Kidney (tissue), 14 donors: ENCODE results near the gene CPAMD8. TPM values are rescaled to one million over a fixed set of nuclear protein-coding genes. Genes with fewer than 3 reads are reported as not detected.

Source experiments
- DNase-seq, 5 donors: peaks; one replicate each; pipeline ENCODE4 v3.0.0-alpha.2; 2013 to 2020
- FAIRE-seq: peaks from 2 replicates; lab custom pipeline; 2012; peaks lifted over from hg19 to GRCh38; lab: Jason Lieb, UNC
- H3K27ac ChIP-seq, 2 donors: one replicate each; pipeline ENCODE4 v1.7.0; 2013; ENCODE audit warnings: low read depth in 2 of 2, low read length in 2 of 2, inconsistent platforms in 1 of 2
- H3K27me3 ChIP-seq: one replicate; pipeline ENCODE4 v1.7.1; 2013; ENCODE audit warnings: low read length, inconsistent platforms; ENCODE audit not compliant: control insufficient read depth, insufficient read depth
- H3K36me3 ChIP-seq, 3 donors: one replicate each; pipeline versions ENCODE4 v1.7.0 to v1.7.1; 2013; ENCODE audit warnings: low read length in 3 of 3, control low read depth in 1 of 3, inconsistent platforms in 1 of 3; ENCODE audit not compliant: insufficient read depth in 3 of 3, control insufficient read depth in 2 of 3
- H3K4me1 ChIP-seq, 3 donors: one replicate each; pipeline versions ENCODE4 v1.7.0 to v1.7.1; 2013; ENCODE audit warnings: low read length in 3 of 3, inconsistent platforms in 1 of 3, low read depth in 1 of 3; ENCODE audit not compliant: control insufficient read depth in 2 of 3, insufficient read depth in 2 of 3
- H3K4me3 ChIP-seq, 3 donors: one replicate each; pipeline versions ENCODE4 v1.7.0 to v1.8.1; 2013; ENCODE audit warnings: low read length in 3 of 3, control low read depth in 1 of 3, inconsistent platforms in 1 of 3
- H3K9ac ChIP-seq, 3 donors: one replicate each; pipeline versions ENCODE4 v1.7.0 to v1.7.1; 2013; ENCODE audit warnings: low read length in 3 of 3, control low read depth in 1 of 3, inconsistent platforms in 1 of 3
- H3K9me3 ChIP-seq, 3 donors: one replicate each; pipeline versions ENCODE4 v1.7.0 to v1.7.1; 2013; ENCODE audit warnings: low read length in 3 of 3, control low read depth in 1 of 3, inconsistent platforms in 1 of 3; ENCODE audit not compliant: control insufficient read depth in 2 of 3, insufficient read depth in 1 of 3
- intact Hi-C: fragments of 100-400 bp; cut with DNase I; formaldehyde crosslinking; loops from one replicate; pipeline ENCODE4 v1.11.1; 2022
- polyA plus RNA-seq: library from polyadenylated mRNA; stranded (reverse); fragments of 350-450 nt; fragmentation: Illumina TruSeq; extraction: RNeasy Lipid Tissue Mini Kit (QIAGEN cat#74804); gene quantifications from one replicate; pipeline ENCODE4 v1.2.3, GENCODE V29; 2014; ENCODE audit warnings: low read depth, low replicate concordance; ENCODE audit not compliant: insufficient read depth
- total RNA-seq: library from RNA; stranded (reverse); fragmentation: NEBNext Ultra II Directional; extraction: Animal tissue kit (Norgen Biotek cat#: 25700); gene quantifications from one replicate; pipeline ENCODE4 v1.2.1, GENCODE V29; 2021
- TF ChIP-seq, protein P1 (sequence below): IDR thresholded peaks from 3 replicates; pipeline ENCODE4 v1.5.1; 2012; ENCODE audit warnings: mild to moderate bottlenecking, moderate library complexity, borderline replicate concordance; ENCODE audit not compliant: insufficient read depth; ENCODE audit errors: extremely low read depth
- donor health status: control.
- donor health status: control.
- donor health status: control.
- donor health status: control.
- donor health status: control.
- donor health status: DM: yes; HTN: yes; CAD: no.
- donor health status: Normal renal cell carcinoma (clear cell type).

CPAMD8 gene
- total and polyA plus RNA-seq, 2 donors from 2014 or later, result 22.0 to 64.1 TPM

DNA sequence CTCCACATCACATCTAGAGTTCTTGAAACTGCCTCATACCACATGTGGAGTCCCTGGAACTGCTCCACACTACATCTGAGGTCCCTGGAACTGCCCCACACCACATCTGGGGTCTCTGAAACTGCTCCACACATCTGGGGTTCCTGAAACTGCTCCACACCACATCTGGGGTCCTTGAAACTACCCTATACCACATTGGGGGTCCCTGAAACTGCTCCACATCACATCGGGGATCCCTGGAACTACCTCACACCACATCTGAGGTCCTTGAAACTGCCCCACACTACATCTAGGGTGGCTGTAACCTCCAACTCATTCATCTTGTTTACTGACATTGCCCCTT, 104.0 kb downstream of the CPAMD8 start:
- Histone ChIP-seq H3K27ac (no peak overlapping the region), H3K4me3 (no peak overlapping the region), H3K36me3 (no peaks in the 10 kb centered on the region), H3K4me1 (no peaks in the 10 kb centered on the region), H3K9me3 (peaks cover 0 to 4% (median 0%) of the 10 kb centered on the region in 3 donors), H3K27me3 (no peaks in the 10 kb centered on the region), H3K9ac (no peak overlapping the region)
- intact Hi-C loops, result no loop called here
- DNase-seq (peak in 1 of 5 donors; percentile 4), FAIRE-seq (no peak)
- TF ChIP-seq, protein P1, sequence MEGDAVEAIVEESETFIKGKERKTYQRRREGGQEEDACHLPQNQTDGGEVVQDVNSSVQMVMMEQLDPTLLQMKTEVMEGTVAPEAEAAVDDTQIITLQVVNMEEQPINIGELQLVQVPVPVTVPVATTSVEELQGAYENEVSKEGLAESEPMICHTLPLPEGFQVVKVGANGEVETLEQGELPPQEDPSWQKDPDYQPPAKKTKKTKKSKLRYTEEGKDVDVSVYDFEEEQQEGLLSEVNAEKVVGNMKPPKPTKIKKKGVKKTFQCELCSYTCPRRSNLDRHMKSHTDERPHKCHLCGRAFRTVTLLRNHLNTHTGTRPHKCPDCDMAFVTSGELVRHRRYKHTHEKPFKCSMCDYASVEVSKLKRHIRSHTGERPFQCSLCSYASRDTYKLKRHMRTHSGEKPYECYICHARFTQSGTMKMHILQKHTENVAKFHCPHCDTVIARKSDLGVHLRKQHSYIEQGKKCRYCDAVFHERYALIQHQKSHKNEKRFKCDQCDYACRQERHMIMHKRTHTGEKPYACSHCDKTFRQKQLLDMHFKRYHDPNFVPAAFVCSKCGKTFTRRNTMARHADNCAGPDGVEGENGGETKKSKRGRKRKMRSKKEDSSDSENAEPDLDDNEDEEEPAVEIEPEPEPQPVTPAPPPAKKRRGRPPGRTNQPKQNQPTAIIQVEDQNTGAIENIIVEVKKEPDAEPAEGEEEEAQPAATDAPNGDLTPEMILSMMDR, result no peak

DNA sequence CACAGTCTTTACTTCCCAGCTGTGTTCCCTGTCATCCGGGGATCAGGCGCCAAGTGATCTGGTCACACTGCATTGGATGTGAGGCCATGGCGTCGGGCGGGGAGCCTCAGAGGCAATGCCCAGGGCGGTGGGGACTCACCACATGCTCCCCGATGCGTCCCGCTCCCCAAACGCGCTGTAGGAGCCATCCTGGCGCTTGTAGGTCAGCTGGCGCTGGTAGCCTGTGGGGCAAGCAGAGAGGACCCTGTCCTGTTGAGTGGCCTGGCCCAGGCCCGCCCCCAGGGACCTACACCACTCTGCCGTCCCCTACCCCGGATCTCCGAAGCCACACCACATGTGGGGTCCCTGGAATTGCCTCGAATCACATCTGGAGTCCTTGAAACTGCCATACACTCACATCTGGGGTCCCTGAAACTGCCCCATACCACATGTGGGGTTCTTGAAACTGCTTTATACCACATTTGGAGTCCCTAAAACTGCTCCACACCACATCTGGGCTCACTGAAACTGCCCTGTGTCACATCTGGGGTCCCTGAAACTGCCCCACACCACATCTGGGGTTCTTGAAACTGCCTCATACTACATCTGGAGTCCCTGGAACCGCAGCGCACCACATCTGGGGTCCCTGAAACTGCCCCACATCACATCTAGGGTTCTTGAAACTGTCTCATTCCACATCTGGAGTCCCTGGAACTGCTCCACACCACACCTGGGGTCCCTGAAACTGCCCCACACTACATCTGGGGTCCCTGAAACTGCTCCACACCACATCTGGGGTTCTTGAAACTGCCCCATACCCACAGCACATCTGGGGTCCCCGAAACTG, 104.6 kb downstream of the CPAMD8 start:
- intact Hi-C loops, result no loop called here
- H3K9ac ChIP-seq, result no peak overlapping the region
- no peaks in the 10 kb centered on the region for H3K36me3 ChIP-seq
- TF ChIP-seq, protein P1, result no peak
- no peak overlapping the region for H3K27ac ChIP-seq
- peaks cover 0 to 4% (median 0%) of the 10 kb centered on the region in 3 donors for H3K9me3 ChIP-seq
- FAIRE-seq (no peak), DNase-seq (peak in 1 of 5 donors; percentile 58)
- no peaks in the 10 kb centered on the region for H3K27me3 ChIP-seq
- no peaks in the 10 kb centered on the region for H3K4me1 ChIP-seq
- no peak overlapping the region for H3K4me3 ChIP-seq

DNA sequence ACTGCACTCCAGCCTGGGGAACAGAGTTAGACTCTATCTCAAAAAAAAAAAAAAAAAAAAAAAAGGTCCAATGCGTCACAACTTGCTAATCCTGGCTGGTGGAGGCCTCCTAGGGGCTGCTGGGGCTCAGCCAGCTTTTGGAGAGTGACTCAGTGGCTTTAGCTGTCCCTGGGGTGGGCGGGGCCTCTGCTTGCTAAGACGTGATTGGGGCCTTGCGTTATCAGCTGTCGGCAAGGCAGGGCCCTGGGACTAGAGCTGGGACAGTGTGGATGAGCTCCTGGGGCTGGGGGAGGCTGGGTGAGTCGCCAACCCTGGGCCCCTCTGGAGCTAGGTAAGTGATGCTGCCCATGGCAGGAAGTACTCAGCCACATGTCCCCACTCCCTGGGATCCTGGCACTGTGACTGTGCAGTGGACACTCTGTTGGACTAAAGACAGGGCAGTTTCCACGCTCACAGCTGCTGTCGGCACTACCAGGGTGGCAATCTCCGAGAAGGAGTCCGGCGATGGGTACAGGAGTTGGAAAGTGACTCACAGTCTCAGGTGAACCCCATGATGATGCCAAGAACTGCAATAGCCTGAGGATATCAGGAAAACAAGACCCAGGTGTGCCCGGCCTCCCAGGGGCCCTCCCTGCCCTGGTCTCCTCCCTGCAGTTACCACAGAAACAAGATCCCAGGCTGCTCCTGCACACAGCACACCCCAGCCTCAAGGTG, 105.6 kb downstream of the CPAMD8 start:
- DNase-seq (peak in 1 of 5 donors; percentile 64), FAIRE-seq (no peak)
- Histone ChIP-seq H3K36me3 (no peaks in the 10 kb centered on the region), H3K9ac (no peak overlapping the region), H3K27ac (no peak overlapping the region), H3K4me3 (no peak overlapping the region), H3K27me3 (no peaks in the 10 kb centered on the region), H3K4me1 (no peaks in the 10 kb centered on the region), H3K9me3 (peaks cover 0 to 4% (median 0%) of the 10 kb centered on the region in 3 donors)
- intact Hi-C loops, result no loop called here
- TF ChIP-seq, protein P1, result no peak
